Liver (tissue), 2 donors: ENCODE results near the gene ZDHHC14.

ENCODE experiments used
- YY1 ChIP-seq: IDR thresholded peaks from 2 replicates; pipeline ENCODE4 v1.6.1; 2016; ENCODE audit warnings: antibody characterized with exemption, mild to moderate bottlenecking
- TF ChIP-seq, protein P1 (sequence below): fragments of 150-350 bp; IDR thresholded peaks from 2 replicates; pipeline ENCODE4 v1.5.1; 2017; ENCODE audit warnings: improper control_type of control experiment, low read depth, low read length; ENCODE audit not compliant: missing input control
- donor health status: healthy.

DNA sequence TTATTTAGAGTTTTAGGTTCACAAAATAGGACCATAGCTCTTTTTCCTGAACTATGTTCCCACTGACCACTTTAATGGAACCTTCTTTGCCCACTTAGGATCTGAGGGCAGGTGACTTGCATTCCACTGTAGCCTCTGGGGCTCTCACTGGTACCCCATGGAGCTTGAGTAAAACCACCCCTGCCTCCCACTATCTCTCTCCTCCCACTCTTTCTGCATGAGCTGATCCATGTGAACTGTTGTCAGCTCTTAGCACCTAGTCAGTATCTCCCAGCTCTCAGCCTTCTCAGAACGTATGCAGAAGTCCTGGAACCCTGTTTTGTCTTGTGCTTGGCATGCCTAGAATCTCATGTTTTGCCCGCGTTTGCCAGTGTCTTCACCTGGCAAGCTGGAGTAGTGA lies 241.4 kb downstream of the ZDHHC14 start:
- no peak for TF ChIP-seq YY1
- TF ChIP-seq, protein P1, sequence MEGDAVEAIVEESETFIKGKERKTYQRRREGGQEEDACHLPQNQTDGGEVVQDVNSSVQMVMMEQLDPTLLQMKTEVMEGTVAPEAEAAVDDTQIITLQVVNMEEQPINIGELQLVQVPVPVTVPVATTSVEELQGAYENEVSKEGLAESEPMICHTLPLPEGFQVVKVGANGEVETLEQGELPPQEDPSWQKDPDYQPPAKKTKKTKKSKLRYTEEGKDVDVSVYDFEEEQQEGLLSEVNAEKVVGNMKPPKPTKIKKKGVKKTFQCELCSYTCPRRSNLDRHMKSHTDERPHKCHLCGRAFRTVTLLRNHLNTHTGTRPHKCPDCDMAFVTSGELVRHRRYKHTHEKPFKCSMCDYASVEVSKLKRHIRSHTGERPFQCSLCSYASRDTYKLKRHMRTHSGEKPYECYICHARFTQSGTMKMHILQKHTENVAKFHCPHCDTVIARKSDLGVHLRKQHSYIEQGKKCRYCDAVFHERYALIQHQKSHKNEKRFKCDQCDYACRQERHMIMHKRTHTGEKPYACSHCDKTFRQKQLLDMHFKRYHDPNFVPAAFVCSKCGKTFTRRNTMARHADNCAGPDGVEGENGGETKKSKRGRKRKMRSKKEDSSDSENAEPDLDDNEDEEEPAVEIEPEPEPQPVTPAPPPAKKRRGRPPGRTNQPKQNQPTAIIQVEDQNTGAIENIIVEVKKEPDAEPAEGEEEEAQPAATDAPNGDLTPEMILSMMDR: no peak
